IMR-90 (cell line): ENCODE data around the gene CHPT1. TPM values are rescaled to one million over a fixed set of nuclear protein-coding genes. Genes with fewer than 3 reads are reported as not detected.

Source experiments
- ATAC-seq: fragments of 200-7000 bp; cut with Tn5 transposase; 2 replicates; pipeline ENCODE4 v1.9.1; 2020; ENCODE audit warnings: low read depth, mild to moderate bottlenecking, moderate library complexity
- BruUV-seq: library from RNA; stranded (reverse); fragments of 400-500 nt; replicated peaks from 2 replicates; lab custom pipeline; 2021; lab: Mats Ljungman, UMichigan
- CTCF ChIA-PET: fragments of 300-600 bp; formaldehyde crosslinking; extraction: SDS; loops from one replicate; lab custom pipeline; 2021; ENCODE audit warnings: antibody characterized with exemption; lab: Yijun Ruan, JAX
- POLR2A ChIA-PET: fragments of 300-600 bp; sonication (Branson Sonifier 250); formaldehyde crosslinking; loops from one replicate; lab custom pipeline; 2022; ENCODE audit warnings: antibody characterized with exemption; ENCODE audit not compliant: unreplicated experiment; lab: Charles Lee
- DNase-seq: peaks from one replicate; pipeline ENCODE4 v3.0.0; 2013
- H2AFZ ChIP-seq: replicated peaks from 2 replicates; pipeline ENCODE3; 2013; ENCODE audit warnings: low read length, mild to moderate bottlenecking; ENCODE audit not compliant: poor library complexity
- H2AK5ac ChIP-seq: 2 replicates; pipeline ENCODE4 v1.6.1; 2013; ENCODE audit warnings: low read depth, low read length, inconsistent platforms
- H2AK9ac ChIP-seq: replicated peaks from 2 replicates; pipeline ENCODE3; 2013; ENCODE audit warnings: mild to moderate bottlenecking, low read depth, low read length, moderate library complexity; ENCODE audit not compliant: poor library complexity
- H2BK120ac ChIP-seq: 2 replicates; pipeline ENCODE4 v1.6.1; 2013; ENCODE audit warnings: low read depth, low read length, inconsistent platforms
- H2BK15ac ChIP-seq: 3 replicates; pipeline ENCODE4 v1.6.1; 2013; ENCODE audit warnings: low read depth, low read length, inconsistent platforms
- H2BK20ac ChIP-seq: 2 replicates; pipeline ENCODE4 v1.6.1; 2013; ENCODE audit warnings: low read depth, mild to moderate bottlenecking, inconsistent platforms, low read length, moderate library complexity
- H2BK5ac ChIP-seq: 2 replicates; pipeline ENCODE4 v1.6.1; 2013; ENCODE audit warnings: mild to moderate bottlenecking, low read depth, low read length, inconsistent platforms; ENCODE audit not compliant: poor library complexity, severe bottlenecking
- H3K14ac ChIP-seq: replicated peaks from 2 replicates; pipeline ENCODE4 v1.6.1; 2013; ENCODE audit warnings: low read depth, low read length, inconsistent platforms
- H3K18ac ChIP-seq: 2 replicates; pipeline ENCODE4 v1.6.1; 2013; ENCODE audit warnings: low read depth, low read length, control low read depth
- H3K23ac ChIP-seq: 2 replicates; pipeline ENCODE4 v1.6.1; 2013; ENCODE audit warnings: low read depth, low read length, inconsistent platforms
- H3K27ac ChIP-seq: 2 replicates; pipeline ENCODE4 v1.5.1; 2013; ENCODE audit warnings: mild to moderate bottlenecking, control low read depth, low read length; ENCODE audit not compliant: insufficient read depth
- H3K27me3 ChIP-seq: 2 replicates; pipeline ENCODE4 v1.6.1; 2013; ENCODE audit warnings: low read length; ENCODE audit not compliant: control insufficient read depth, insufficient read depth
- H3K36me3 ChIP-seq: 2 replicates; pipeline ENCODE4 v1.6.1; 2013; ENCODE audit warnings: low read length, mixed read lengths; ENCODE audit not compliant: control insufficient read depth, insufficient read depth
- H3K4ac ChIP-seq: 2 replicates; pipeline ENCODE4 v1.6.1; 2013; ENCODE audit warnings: low read depth, low read length, inconsistent platforms
- H3K4me1 ChIP-seq: 2 replicates; pipeline ENCODE4 v1.6.1; 2013; ENCODE audit warnings: low read length, mixed read lengths; ENCODE audit not compliant: control insufficient read depth, insufficient read depth
- H3K4me2 ChIP-seq: 2 replicates; pipeline ENCODE4 v1.6.1; 2013; ENCODE audit warnings: low read depth, mild to moderate bottlenecking, control low read depth, low read length, moderate library complexity
- H3K4me3 ChIP-seq: 2 replicates; pipeline ENCODE4 v1.5.1; 2013; ENCODE audit warnings: low read depth, mild to moderate bottlenecking, control low read depth, low read length, moderate library complexity; ENCODE audit not compliant: insufficient read depth
- H3K56ac ChIP-seq: 2 replicates; pipeline ENCODE4 v1.6.1; 2013; ENCODE audit warnings: low read length, inconsistent platforms; ENCODE audit not compliant: insufficient read depth; ENCODE audit errors: extremely low read depth
- H3K79me1 ChIP-seq, 2 experiments: 2 replicates each; pipeline ENCODE4 v1.6.1; 2013; ENCODE audit warnings: low read length in 2 of 2, inconsistent platforms in 1 of 2, low read depth in 1 of 2
- H3K9ac ChIP-seq: 2 replicates; pipeline ENCODE4 v1.6.1; 2013; ENCODE audit warnings: low read depth, low read length, control low read depth
- H3K9me1 ChIP-seq: 2 replicates; pipeline ENCODE4 v1.6.1; 2013; ENCODE audit warnings: low read length, inconsistent platforms; ENCODE audit not compliant: insufficient read depth
- H3K9me3 ChIP-seq: 2 replicates; pipeline ENCODE4 v1.6.1; 2013; ENCODE audit warnings: low read length; ENCODE audit not compliant: control insufficient read depth, insufficient read depth
- H4K20me1 ChIP-seq: 2 replicates; pipeline ENCODE4 v1.6.1; 2013; ENCODE audit warnings: low read length, inconsistent platforms; ENCODE audit not compliant: insufficient read depth
- H4K5ac ChIP-seq: 2 replicates; pipeline ENCODE4 v1.6.1; 2013; ENCODE audit warnings: mild to moderate bottlenecking, low read depth, low read length, control low read depth
- H4K8ac ChIP-seq, 2 experiments: 2 replicates each; pipeline ENCODE4 v1.6.1; 2013; ENCODE audit warnings: low read depth in 2 of 2, low read length in 2 of 2, control low read depth in 1 of 2, inconsistent platforms in 1 of 2
- H4K91ac ChIP-seq: 2 replicates; pipeline ENCODE4 v1.6.1; 2013; ENCODE audit warnings: low read depth, low read length, inconsistent platforms; ENCODE audit not compliant: insufficient read depth
- BHLHE40 ChIP-seq: fragments of 150-350 bp; IDR thresholded peaks from 2 replicates; pipeline ENCODE4 v1.6.1; 2016; ENCODE audit warnings: mild to moderate bottlenecking, low read depth, low read length
- CEBPB ChIP-seq: IDR thresholded peaks from 2 replicates; pipeline ENCODE4 v1.6.1; 2012; ENCODE audit warnings: low read depth, low read length, improper control_type of control experiment
- CHD1 ChIP-seq: IDR thresholded peaks from 2 replicates; pipeline ENCODE4 v1.6.1; 2012; ENCODE audit warnings: low read depth, low read length, improper control_type of control experiment
- CTCF ChIP-seq: conservative IDR thresholded peaks from 2 replicates; pipeline ENCODE4 v1.5.1; 2012; ENCODE audit warnings: mild to moderate bottlenecking, low read depth, low read length, improper control_type of control experiment
- ELK1 ChIP-seq: fragments of 150-350 bp; IDR thresholded peaks from 2 replicates; pipeline ENCODE4 v1.6.1; 2016; ENCODE audit warnings: low read depth, mild to moderate bottlenecking, low read length, moderate library complexity, borderline replicate concordance
- FOS ChIP-seq: fragments of 150-350 bp; IDR thresholded peaks from 2 replicates; pipeline ENCODE4 v1.6.1; 2016; ENCODE audit warnings: low read depth, low read length
- MAFK ChIP-seq: IDR thresholded peaks from 2 replicates; pipeline ENCODE4 v1.6.1; 2012; ENCODE audit warnings: low read depth, low read length, improper control_type of control experiment
- MAZ ChIP-seq: IDR thresholded peaks from 2 replicates; pipeline ENCODE4 v1.6.1; 2012; ENCODE audit warnings: low read depth, mild to moderate bottlenecking, low read length, improper control_type of control experiment, moderate library complexity, borderline replicate concordance
- MXI1 ChIP-seq: IDR thresholded peaks from 2 replicates; pipeline ENCODE4 v1.6.1; 2012; ENCODE audit warnings: low read depth, mild to moderate bottlenecking, low read length, moderate library complexity, borderline replicate concordance
- NFE2L2 ChIP-seq: fragments of 150-350 bp; IDR thresholded peaks from 2 replicates; pipeline ENCODE4 v1.6.1; 2016; ENCODE audit warnings: low read depth, mild to moderate bottlenecking, low read length
- POLR2A ChIP-seq: IDR thresholded peaks from 2 replicates; pipeline ENCODE4 v1.6.1; 2012; ENCODE audit warnings: mild to moderate bottlenecking, low read depth, low read length
- RAD21 ChIP-seq: IDR thresholded peaks from 2 replicates; pipeline ENCODE4 v1.6.1; 2012; ENCODE audit warnings: low read length, improper control_type of control experiment
- RCOR1 ChIP-seq: IDR thresholded peaks from 2 replicates; pipeline ENCODE4 v1.6.1; 2012; ENCODE audit warnings: mild to moderate bottlenecking, low read length, improper control_type of control experiment; ENCODE audit not compliant: insufficient replicate concordance
- RFX5 ChIP-seq: IDR thresholded peaks from 2 replicates; pipeline ENCODE4 v1.8.0; 2012; ENCODE audit warnings: low read depth, mild to moderate bottlenecking, low read length, moderate library complexity
- SMC3 ChIP-seq: fragments of 150-350 bp; IDR thresholded peaks from 2 replicates; pipeline ENCODE4 v1.6.1; 2016; ENCODE audit warnings: low read depth, mild to moderate bottlenecking, antibody characterized with exemption, low read length, moderate library complexity
- WGBS, 2 experiments: methylation state at CpG; one replicate each; pipeline versions ENCODE4 v1.1.5 to v1.1.7; 2013; ENCODE audit warnings: missing lambda C conversion rate in 2 of 2; ENCODE audit not compliant: insufficient read length in 1 of 2; ENCODE audit errors: extremely low coverage in 2 of 2; 5-methylcytosine and 5-hydroxymethylcytosine counted together
- dilution Hi-C: fragments of 300-500 bp; cut with HindIII; formaldehyde crosslinking; loops from one replicate; pipeline ENCODE4 v1.14.3; 2018; ENCODE audit warnings: low sequenced_read_pairs; ENCODE audit not compliant: unreplicated experiment
- in situ Hi-C: fragments of 300-500 bp; cut with MboI; formaldehyde crosslinking; loops from 3 replicates; pipeline ENCODE4 v1.14.3; 2019; ENCODE audit warnings: low sequenced_read_pairs, inconsistent platforms, mixed read lengths
- intact Hi-C: fragments of 100-400 bp; cut with micrococcal nuclease; formaldehyde crosslinking; loops from 2 replicates; pipeline ENCODE4 v1.10.0; 2022
- polyA plus RNA-seq, 3 experiments: library from polyadenylated mRNA; depleted of rRNA; stranded (reverse); fragments of >200 nt; gene quantifications; 2 replicates each; pipeline ENCODE4 v1.2.3, GENCODE V29; 2012; ENCODE audit warnings: low replicate concordance in 1 of 3
- total RNA-seq: library from RNA; depleted of rRNA; stranded (reverse); fragments of >200 nt; gene quantifications from 2 replicates; pipeline ENCODE4 v1.2.3, GENCODE V29; 2012
- TF ChIP-seq, protein P1 (sequence below): fragments of 150-350 bp; IDR thresholded peaks from 2 replicates; pipeline ENCODE4 v1.6.1; 2017; ENCODE audit warnings: mild to moderate bottlenecking, antibody characterized with exemption, low read length, low read depth

CHPT1 gene
- total and polyA plus RNA-seq, 2 of the 4 experiments (the other 2 are of a cell fraction): 8.1 to 11.7 TPM

GRCh38 chr12:101655393-101655792 is 42.0 kb upstream of the CHPT1 start:
- no CpG with 5 or more reads among the region's 2 CpGs for WGBS, 2 experiments
- Histone ChIP-seq H2AK9ac (no peak overlapping the region), H2BK120ac (no peak overlapping the region), H2BK5ac (no peak overlapping the region), H2BK15ac (no peak overlapping the region), H3K79me1 (no peaks in the 10 kb centered on the region), H3K9me3 (no peaks in the 10 kb centered on the region), H3K27ac (no peak overlapping the region), H4K8ac (no peak overlapping the region), H3K18ac (no peak overlapping the region), H2AFZ (no peak overlapping the region), H3K14ac (no peak overlapping the region), H3K56ac (no peak overlapping the region), H4K5ac (no peak overlapping the region), H4K91ac (no peak overlapping the region), H2AK5ac (no peak overlapping the region), H3K4ac (no peak overlapping the region), H3K36me3 (no peaks in the 10 kb centered on the region), H4K20me1 (no peaks in the 10 kb centered on the region), H3K27me3 (no peaks in the 10 kb centered on the region), H3K9ac (no peak overlapping the region), H2BK20ac (no peak overlapping the region), H3K4me1 (no peaks in the 10 kb centered on the region), H3K23ac (no peak overlapping the region), H3K9me1 (no peaks in the 10 kb centered on the region), H3K4me3 (no peak overlapping the region), H3K4me2 (no peak overlapping the region)
- in situ Hi-C loops (no loop called here), dilution Hi-C loops (no loop called here), intact Hi-C loops (no loop called here)
- POLR2A ChIA-PET: no interaction called here
- TF ChIP-seq MAFK (no peak), ELK1 (no peak), RAD21 (no peak), MXI1 (no peak), SMC3 (no peak), POLR2A (no peak), CTCF (no peak), MAZ (no peak), CHD1 (no peak), CEBPB (no peak), BHLHE40 (no peak), RFX5 (no peak), RCOR1 (no peak), NFE2L2 (no peak), FOS (no peak)
- TF ChIP-seq, protein P1, sequence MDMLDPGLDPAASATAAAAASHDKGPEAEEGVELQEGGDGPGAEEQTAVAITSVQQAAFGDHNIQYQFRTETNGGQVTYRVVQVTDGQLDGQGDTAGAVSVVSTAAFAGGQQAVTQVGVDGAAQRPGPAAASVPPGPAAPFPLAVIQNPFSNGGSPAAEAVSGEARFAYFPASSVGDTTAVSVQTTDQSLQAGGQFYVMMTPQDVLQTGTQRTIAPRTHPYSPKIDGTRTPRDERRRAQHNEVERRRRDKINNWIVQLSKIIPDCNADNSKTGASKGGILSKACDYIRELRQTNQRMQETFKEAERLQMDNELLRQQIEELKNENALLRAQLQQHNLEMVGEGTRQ: no peak
- DNase-seq (no peak), ATAC-seq (no peak)
- BruUV-seq: no TSS peak
- CTCF ChIA-PET: no interaction called here
